Breast epithelium (tissue), 4 donors: ENCODE data around the gene OR4D9. TPM values are rescaled to one million over a fixed set of nuclear protein-coding genes. Genes with fewer than 3 reads are reported as not detected.
"Not testable (repeated sequence)": the region's sequence is repeated elsewhere in the genome, so short reads cannot be mapped to it uniquely, and the experiment has no call there.

Experiments
- DNase-seq, 2 donors: peaks; one replicate each; pipeline ENCODE4 v3.0.0-alpha.2; 2019; ENCODE audit warnings: low spot score in 2 of 2
- H3K27ac ChIP-seq, 2 donors: fragments of 200-600 bp; sonication (generic) in 1 of 2; one replicate each; pipeline ENCODE4 v1.5.1; 2016 to 2019; ENCODE audit warnings: mild to moderate bottlenecking in 1 of 2
- H3K27me3 ChIP-seq, 2 donors: fragments of 200-600 bp; sonication (generic) in 1 of 2; one replicate each; pipeline versions ENCODE4 v1.5.1 to v1.6.0; 2017 to 2019; ENCODE audit warnings: control low read depth in 1 of 2, mild to moderate bottlenecking in 1 of 2
- H3K36me3 ChIP-seq: fragments of 200-600 bp; one replicate; pipeline ENCODE4 v1.5.1; 2019
- H3K4me1 ChIP-seq, 2 donors: fragments of 200-600 bp; sonication (generic); one replicate each; pipeline ENCODE4 v1.5.1; 2016 to 2019; ENCODE audit warnings: control low read depth in 1 of 2
- H3K4me3 ChIP-seq, 3 donors: fragments of 200-600 bp; sonication (generic); 1 replicate in 2 of 3; 2 replicates in 1 of 3; pipeline ENCODE4 v1.5.1; 2016 to 2019; ENCODE audit warnings: mild to moderate bottlenecking in 3 of 3, moderate library complexity in 2 of 3
- H3K9me3 ChIP-seq, 2 donors: fragments of 200-600 bp; sonication (generic) in 1 of 2; one replicate each; pipeline ENCODE4 v1.5.1; 2016 to 2019; ENCODE audit warnings: control low read depth in 1 of 2
- POLR2A ChIP-seq: fragments of 450-650 bp; IDR thresholded peaks from one replicate; pipeline ENCODE4 v1.6.1; 2016; ENCODE audit warnings: antibody characterized with exemption, mild to moderate bottlenecking, moderate library complexity
- POLR2AphosphoS5 ChIP-seq, 3 donors: sonication (generic); formaldehyde crosslinking; IDR thresholded peaks; one replicate each; pipeline ENCODE4 v1.6.1; 2017; ENCODE audit warnings: antibody characterized with exemption in 3 of 3
- intact Hi-C: fragments of 100-400 bp; cut with DNase I; formaldehyde crosslinking; loops from one replicate; pipeline ENCODE4 v1.15.1; 2023; ENCODE audit warnings: low total_unique reads
- total RNA-seq, 3 donors: library from RNA; depleted of rRNA; stranded (reverse); fragments of >200 nt; gene quantifications; one replicate each; pipeline ENCODE4 v1.1.0, GENCODE V29; 2016
- TF ChIP-seq, protein P1 (sequence below), 3 donors: fragments of 450-650 bp; IDR thresholded peaks; one replicate each; pipeline ENCODE4 v1.5.1; 2016 to 2017; ENCODE audit warnings: antibody characterized with exemption in 3 of 3, mild to moderate bottlenecking in 3 of 3, moderate library complexity in 3 of 3

Gene OR4D9
- total RNA-seq, 3 donors from 2014 or later = not detected

GRCh38 chr11:59523541-59523940, 12.2 kb downstream of the OR4D9 start:
- Histone ChIP-seq H3K27ac (no peak overlapping the region), H3K9me3 (no peaks in the 10 kb centered on the region), H3K4me3 (no peak overlapping the region), H3K4me1 (no peaks in the 10 kb centered on the region), H3K27me3 (no peaks in the 10 kb centered on the region), H3K36me3 (no peaks in the 10 kb centered on the region)
- DNase-seq = no peak
- intact Hi-C loops = no loop called here
- TF ChIP-seq POLR2AphosphoS5 (IDR thresholded peaks at IDR 0.05) (no peak), POLR2A (no peak)
- TF ChIP-seq, protein P1, sequence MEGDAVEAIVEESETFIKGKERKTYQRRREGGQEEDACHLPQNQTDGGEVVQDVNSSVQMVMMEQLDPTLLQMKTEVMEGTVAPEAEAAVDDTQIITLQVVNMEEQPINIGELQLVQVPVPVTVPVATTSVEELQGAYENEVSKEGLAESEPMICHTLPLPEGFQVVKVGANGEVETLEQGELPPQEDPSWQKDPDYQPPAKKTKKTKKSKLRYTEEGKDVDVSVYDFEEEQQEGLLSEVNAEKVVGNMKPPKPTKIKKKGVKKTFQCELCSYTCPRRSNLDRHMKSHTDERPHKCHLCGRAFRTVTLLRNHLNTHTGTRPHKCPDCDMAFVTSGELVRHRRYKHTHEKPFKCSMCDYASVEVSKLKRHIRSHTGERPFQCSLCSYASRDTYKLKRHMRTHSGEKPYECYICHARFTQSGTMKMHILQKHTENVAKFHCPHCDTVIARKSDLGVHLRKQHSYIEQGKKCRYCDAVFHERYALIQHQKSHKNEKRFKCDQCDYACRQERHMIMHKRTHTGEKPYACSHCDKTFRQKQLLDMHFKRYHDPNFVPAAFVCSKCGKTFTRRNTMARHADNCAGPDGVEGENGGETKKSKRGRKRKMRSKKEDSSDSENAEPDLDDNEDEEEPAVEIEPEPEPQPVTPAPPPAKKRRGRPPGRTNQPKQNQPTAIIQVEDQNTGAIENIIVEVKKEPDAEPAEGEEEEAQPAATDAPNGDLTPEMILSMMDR (IDR thresholded peaks at IDR 0.05) = no peak

DNA sequence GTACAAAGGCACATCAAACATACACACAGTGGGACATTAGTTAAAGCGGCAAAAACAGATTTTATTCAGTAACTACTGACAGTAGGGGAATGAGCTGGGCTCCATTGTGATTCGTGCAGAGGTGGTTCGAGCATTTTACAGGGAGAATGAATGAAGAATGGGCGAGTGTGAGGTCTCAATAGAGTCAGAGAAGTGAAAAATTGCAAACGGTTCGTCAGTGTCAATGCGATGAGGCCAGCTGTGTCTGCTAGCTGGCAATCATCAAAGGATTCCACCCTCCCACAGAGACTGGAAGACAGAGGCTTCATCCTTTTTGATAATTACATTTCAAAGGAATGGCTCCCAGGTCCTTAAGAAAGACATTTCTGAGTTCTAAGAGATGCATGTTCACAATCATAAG, 17.4 kb downstream of the OR4D9 start:
- no peak overlapping the region for H3K4me3 ChIP-seq
- no peaks in the 10 kb centered on the region for H3K4me1 ChIP-seq
- H3K9me3 ChIP-seq = no peaks in the 10 kb centered on the region
- DNase-seq = no peak
- no peak for TF ChIP-seq POLR2A
- intact Hi-C loops = no loop called here
- no peaks in the 10 kb centered on the region for H3K27me3 ChIP-seq
- no peak overlapping the region for H3K27ac ChIP-seq
- no peaks in the 10 kb centered on the region for H3K36me3 ChIP-seq

DNA sequence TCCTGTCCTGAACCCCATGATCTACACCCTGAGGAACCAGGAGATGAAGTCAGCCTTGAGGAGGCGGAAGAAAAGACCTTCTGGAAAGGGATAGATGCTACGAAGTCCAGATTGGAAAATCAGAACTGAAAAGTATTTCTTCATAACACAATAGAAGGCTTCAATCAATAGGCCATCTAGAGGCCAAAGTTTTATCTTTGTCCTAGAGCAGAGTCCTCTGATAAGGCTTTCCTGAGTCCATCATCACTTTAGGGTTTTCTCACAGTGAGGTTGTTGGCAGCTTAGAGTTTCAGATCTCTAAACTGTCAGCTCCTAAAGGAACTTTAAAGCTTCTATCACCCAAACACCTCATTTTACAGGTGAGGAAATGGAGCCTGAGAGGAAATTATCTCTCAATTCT, 21.3 kb downstream of the OR4D9 start:
- Histone ChIP-seq H3K4me3 (no peak overlapping the region), H3K27me3 (no peaks in the 10 kb centered on the region), H3K9me3 (no peaks in the 10 kb centered on the region), H3K27ac (no peak overlapping the region), H3K4me1 (no peaks in the 10 kb centered on the region), H3K36me3 (no peaks in the 10 kb centered on the region)
- no peak for DNase-seq
- intact Hi-C loops = no loop called here
- no peak for TF ChIP-seq POLR2A

- Histone ChIP-seq H3K9me3 (no peaks in the 10 kb centered on the region), H3K27me3 (no peaks in the 10 kb centered on the region), H3K27ac (no peak overlapping the region), H3K36me3 (no peaks in the 10 kb centered on the region), H3K4me1 (no peaks in the 10 kb centered on the region), H3K4me3 (no peak overlapping the region)
- DNase-seq = no peak
- intact Hi-C loops = no loop called here
- TF ChIP-seq, protein P1 (IDR thresholded peaks at IDR 0.05) = no peak
- no peak for TF ChIP-seq POLR2AphosphoS5 (IDR thresholded peaks at IDR 0.05)
- no peak for TF ChIP-seq POLR2A
Measured at GRCh38 chr11:59534676-59535075, 23.3 kb downstream of the OR4D9 start.

DNA sequence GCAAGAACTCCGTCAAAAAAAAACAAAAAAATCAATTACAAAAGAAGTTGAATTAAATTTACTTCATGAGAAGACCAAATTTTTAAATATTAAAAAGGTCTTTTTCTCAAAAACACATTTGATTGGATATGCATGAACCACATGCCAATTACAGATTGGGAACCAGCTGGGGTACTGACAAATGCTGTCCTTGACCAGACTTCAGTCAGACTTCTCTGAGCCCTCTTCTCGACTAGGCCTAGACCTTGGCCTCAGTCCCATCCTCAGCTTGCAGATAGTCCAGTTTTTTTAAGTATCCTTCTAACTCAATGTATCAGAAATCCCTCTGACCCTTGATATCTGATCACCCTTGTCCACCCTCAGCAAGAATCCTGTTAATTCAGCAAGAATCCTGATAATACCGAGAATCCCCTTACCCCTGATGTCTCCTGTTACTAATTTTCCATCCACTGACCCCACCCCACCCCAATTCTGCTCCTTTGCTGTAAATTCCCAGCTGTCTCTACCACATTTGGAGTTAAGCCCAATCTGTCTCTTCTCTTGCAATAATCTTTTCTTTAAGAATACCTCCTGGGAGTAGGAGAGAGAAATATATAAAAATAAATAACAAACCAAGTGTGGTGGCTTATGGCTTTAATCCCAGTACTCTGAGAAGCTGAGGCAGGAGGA, 30.9 kb downstream of the OR4D9 start:
- intact Hi-C loops = no loop called here
- Histone ChIP-seq H3K4me3 (no peak overlapping the region), H3K36me3 (no peaks in the 10 kb centered on the region), H3K4me1 (no peaks in the 10 kb centered on the region), H3K9me3 (no peaks in the 10 kb centered on the region), H3K27me3 (no peaks in the 10 kb centered on the region), H3K27ac (no peak overlapping the region)
- TF ChIP-seq POLR2A (no peak), POLR2AphosphoS5 (IDR thresholded peaks at IDR 0.05) (no peak)
- TF ChIP-seq, protein P1 (IDR thresholded peaks at IDR 0.05) = no peak
- DNase-seq = no peak

DNA sequence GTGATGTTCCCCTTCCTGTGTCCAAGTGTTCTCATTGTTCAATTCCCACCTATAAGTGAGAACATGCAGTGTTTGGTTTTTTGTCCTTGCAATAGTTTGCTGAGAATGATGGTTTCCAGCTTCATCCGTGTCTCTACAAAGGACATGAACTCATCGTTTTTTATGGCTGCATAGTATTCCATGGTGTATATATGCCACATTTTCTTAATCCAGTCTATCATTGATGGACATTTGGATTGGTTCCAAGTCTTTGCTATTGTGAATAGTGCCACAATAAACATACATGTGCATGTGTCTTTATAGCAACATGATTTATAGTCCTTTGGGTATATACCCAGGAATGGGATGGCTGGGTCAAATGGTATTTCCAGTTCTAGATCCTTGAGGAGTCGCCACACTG, 32.4 kb downstream of the OR4D9 start:
- H3K27me3 ChIP-seq, DNase-seq, intact Hi-C loops, H3K27ac ChIP-seq, H3K36me3 ChIP-seq, H3K4me1 ChIP-seq, H3K9me3 ChIP-seq, H3K4me3 ChIP-seq: not testable (repeated sequence)

GRCh38 chr11:59544869-59545178, 33.5 kb downstream of the OR4D9 start:
- intact Hi-C loops = no loop called here
- TF ChIP-seq POLR2A (no peak), POLR2AphosphoS5 (IDR thresholded peaks at IDR 0.05) (no peak)
- TF ChIP-seq, protein P1 (IDR thresholded peaks at IDR 0.05) = no peak
- Histone ChIP-seq H3K9me3 (no peaks in the 10 kb centered on the region), H3K27me3 (no peaks in the 10 kb centered on the region), H3K27ac (no peak overlapping the region), H3K4me3 (no peak overlapping the region), H3K4me1 (no peaks in the 10 kb centered on the region), H3K36me3 (no peaks in the 10 kb centered on the region)
- no peak for DNase-seq
